NCI-H510A treated with DMSO at 0.1 percent for 48 hours (cell line): ENCODE measurements around the gene MLF1.

Experiments
- DNase-seq: peaks from one replicate; lab custom pipeline; 2025; lab: John Stamatoyannopoulos, UW

MLF1 gene

GRCh38 chr3:158574646-158575045, 3.7 kb downstream of the MLF1 start:
- no peak for DNase-seq

- DNase-seq, result no peak
These were observed 19.2 kb downstream of the MLF1 start for GRCh38 chr3:158590223-158590622.

GRCh38 chr3:158600787-158601186, 29.8 kb downstream of the MLF1 start:
- DNase-seq, result no peak

- DNase-seq, result no peak
These were observed 31.2 kb downstream of the MLF1 start for GRCh38 chr3:158602227-158602626.

- DNase-seq, result no peak
These were observed 47.2 kb downstream of the MLF1 start for GRCh38 chr3:158617982-158618875.

GRCh38 chr3:158625881-158626280, 54.9 kb downstream of the MLF1 start:
- no peak for DNase-seq

GRCh38 chr3:158631981-158632380, 61.0 kb downstream of the MLF1 start:
- no peak for DNase-seq

GRCh38 chr3:158640646-158641045, 69.7 kb downstream of the MLF1 start:
- DNase-seq, result no peak

GRCh38 chr3:158642005-158642404, 71.0 kb downstream of the MLF1 start:
- DNase-seq, result no peak

GRCh38 chr3:158642474-158643210, 71.6 kb downstream of the MLF1 start:
- no peak for DNase-seq

GRCh38 chr3:158644345-158644908, 73.4 kb downstream of the MLF1 start, which contains the start of gene GFM1:
GFM1 (plus strand) TSS chr3:158644527; CDS start chr3:158644635, 108 bp downstream.
- DNase-seq, result peak; percentile 96

GRCh38 chr3:158649791-158650190, 78.8 kb downstream of the MLF1 start:
- no peak for DNase-seq

- DNase-seq, result no peak
These were observed 80.2 kb downstream of the MLF1 start for GRCh38 chr3:158651192-158651591.

GRCh38 chr3:158652463-158652862, 81.5 kb downstream of the MLF1 start:
- no peak for DNase-seq
